ENCODE data around the gene DLGAP1.

GRCh38 chr18:3510024-3510423 is 945.1 kb downstream of the DLGAP1 start:
- TF ChIP-seq CTCF (IDR thresholded peaks at IDR 0.05): no peak
- TF ChIP-seq EZH2 (IDR thresholded peaks at IDR 0.05; ENCODE audit: borderline replicate concordance, insufficient read depth, low read depth, low read length, poor library complexity, severe bottlenecking): no peak
